Measurements from ENCODE around the gene NOSTRIN.
"Not testable (repeated sequence)": the region's sequence is repeated elsewhere in the genome, so short reads cannot be mapped to it uniquely, and the experiment has no call there.

The NOSTRIN gene

DNA sequence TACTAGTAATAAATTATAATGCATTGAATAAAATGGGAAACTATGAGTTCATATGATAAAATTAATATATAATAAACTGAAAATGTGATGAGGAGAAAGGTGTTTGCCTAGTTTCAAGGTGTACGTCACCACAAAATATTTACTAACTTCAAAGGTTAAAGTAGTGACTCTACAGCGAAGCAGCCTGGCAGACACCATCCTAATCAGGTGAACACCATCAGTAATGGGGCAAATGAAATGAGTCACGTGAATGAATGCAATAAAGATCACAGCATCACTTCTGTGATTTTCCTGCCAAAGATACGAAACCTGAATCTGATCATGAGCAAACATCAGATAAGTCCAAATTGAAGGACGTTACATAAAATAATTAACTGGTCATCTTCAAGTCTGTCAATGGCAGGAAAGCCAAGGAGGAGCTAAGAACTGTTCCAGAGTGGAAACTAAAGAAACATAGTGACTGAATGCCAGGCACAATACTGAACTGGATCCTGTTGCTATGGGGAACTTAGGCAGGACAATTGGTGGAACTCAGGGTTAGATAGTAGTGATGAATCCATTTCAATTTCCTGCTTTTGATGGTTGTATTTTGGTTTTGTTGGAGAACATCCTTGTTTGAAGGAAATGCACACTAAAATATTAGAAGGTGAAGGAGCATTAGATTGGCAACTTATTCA, 12.1 kb upstream of the NOSTRIN start:
- DNase-seq, result no peak

DNA sequence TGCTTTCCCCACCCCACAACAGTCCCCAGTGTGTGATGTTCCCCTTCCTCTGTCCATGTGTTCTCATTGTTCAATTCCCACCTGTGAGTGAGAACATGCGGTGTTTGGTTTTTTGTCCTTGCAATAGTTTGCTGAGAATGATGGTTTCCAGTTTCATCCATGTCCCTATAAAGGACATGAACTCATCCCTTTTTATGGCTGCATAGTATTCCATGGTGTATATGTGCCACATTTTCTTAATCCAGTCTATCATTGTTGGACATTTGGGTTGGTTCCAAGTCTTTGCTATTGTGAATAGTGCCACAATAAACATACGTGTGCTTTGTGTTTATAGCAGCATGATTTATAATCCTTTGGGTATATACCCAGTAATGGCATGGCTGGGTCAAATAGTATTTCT, 11.3 kb upstream of the NOSTRIN start:
- DNase-seq, result not testable (repeated sequence)

GRCh38 chr2:168793596-168793995, 8.8 kb upstream of the NOSTRIN start:
- DNase-seq, result no peak

GRCh38 chr2:168794968-168795367, 7.5 kb upstream of the NOSTRIN start:
- no peak for DNase-seq

DNA sequence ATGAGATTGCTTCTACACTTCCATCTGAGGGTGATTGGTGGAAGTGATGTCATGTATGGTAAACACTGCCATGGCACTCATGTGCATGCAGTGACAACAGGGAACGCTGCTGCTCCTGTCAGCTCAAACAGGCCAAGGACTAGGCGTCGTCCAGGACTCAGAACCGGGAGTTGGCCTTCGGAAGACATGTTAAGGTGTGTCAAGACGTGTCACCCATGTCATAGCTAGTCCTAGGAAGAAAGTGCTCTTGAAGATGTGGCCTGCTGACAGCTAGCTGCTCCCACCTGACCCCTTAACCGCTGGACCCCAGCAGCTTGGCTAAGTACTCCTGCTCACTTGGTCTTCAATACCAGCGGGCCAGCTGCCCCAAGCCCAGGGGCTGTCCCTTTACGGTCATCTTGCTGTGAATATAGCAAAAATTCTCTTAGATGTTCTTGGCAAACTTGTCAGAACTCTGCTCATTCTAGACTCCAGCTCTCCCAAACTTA, 6.3 kb upstream of the NOSTRIN start:
- no peak for DNase-seq

DNA sequence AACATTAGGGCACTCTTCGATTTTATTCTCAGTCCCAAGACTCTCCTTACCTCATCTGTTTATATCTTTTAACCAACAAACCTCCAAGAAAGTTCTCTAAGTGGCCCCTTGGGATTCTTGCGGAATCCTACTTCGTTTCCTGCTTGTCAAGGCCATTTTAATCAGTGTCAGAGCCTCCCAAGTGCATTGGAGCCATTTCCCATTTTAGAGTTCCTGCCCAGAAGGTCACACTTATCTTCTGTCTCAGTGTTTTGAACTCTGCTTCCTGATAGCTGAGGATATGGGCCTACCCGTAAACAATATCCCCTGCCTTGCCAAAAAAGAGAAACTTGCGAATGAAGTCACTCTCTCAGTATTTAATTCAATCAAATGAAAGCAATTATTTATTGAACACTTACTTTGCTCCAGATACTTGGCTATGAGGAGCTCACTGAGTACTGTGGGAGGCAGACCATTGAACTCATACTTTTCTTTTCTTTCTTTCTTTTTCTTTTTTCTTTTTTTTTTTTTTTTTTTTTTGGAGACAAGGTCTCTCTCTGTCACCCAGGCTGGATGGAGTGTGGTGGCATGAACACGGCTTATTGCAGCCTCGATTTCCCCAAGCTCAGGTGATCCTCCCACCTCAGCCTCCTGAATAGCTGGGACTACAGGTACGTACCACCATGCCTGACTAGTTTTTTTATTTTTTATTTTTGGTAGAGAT, 5.7 kb upstream of the NOSTRIN start:
- DNase-seq, result no peak

- no peak for DNase-seq
Observed at GRCh38 chr2:168797286-168797655, 5.2 kb upstream of the NOSTRIN start.

DNA sequence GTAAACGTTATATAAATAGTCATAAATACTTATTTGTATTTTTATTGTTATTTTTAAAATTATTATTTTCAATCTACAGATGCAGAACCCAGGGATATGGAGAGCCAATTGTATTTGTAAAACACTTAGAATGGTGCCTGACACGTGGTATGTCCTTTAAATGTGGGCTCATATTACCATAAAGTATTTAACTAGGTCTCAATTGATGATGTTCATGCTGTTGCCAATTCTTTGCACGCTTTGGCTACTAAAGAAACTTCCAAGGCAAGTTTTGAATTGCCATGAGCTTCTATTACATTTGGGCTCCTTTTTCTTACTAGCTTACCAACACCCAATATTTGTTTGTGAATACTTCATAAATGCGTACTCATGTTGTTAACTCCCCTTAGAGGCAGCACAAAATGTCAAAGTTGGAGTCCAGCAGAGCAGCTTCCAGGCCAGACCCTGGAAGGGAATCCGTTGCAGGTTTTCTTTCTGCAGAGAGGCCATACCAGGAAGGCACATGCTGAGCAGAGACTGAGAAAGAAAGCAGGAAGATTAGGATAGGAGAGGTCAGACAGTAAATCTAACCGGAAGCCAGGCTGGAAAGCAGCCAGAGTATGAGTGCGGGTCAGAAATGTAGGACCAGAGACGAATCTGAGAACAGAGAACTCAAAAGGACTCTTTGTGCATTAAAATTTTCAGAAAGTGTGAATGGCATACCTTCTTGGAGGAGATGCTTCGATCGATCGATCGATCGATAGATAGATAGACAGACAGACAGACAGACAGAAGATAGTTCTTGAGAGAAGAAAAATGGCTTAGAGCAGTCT, 4.2 kb upstream of the NOSTRIN start:
- DNase-seq, result no peak

DNA sequence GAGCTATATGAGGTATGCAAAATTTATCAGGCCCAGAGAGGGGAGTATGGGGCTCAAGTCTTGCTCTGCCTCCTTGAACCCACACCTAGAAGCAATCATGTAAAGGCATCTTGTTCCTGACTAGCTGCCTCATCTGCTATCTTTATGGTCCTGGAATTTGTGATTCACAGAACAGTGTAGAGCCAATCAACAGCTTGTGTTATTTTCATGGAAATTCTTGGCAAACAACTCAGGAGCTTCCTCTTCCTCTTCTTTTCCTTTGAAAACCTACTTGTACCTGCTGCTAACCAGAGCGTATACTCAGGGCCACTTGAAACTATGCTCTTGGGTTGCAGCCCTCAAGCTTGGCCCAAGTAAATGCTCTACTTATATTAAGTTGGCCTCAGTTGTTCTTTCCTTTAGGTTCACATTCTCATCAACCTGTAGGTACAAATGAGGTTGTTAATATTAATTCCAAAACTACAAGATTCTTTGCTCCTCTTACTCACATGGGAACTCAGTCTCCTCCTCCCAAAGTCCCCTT, 3.5 kb upstream of the NOSTRIN start:
- DNase-seq, result no peak

DNA sequence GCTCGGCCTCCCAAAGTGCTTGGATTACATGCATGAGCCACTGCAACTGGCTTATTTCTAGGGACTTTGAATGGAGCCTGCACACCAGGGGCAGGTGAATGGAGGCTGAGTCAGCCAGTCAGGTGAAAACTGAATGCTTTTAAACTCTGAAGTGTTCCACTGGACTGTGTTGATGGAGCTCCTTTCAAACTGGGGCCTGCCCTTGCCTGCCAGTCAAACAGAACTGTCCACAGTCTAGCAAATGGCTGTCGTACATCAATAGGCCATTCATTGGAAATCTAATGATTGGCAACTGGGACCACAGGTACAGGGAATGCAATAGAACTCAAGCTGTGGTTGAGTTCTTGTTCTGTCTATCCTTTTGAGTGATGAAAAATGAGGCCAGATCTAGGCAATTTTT, 966 bp upstream of the NOSTRIN start:
- no peak for DNase-seq

DNA sequence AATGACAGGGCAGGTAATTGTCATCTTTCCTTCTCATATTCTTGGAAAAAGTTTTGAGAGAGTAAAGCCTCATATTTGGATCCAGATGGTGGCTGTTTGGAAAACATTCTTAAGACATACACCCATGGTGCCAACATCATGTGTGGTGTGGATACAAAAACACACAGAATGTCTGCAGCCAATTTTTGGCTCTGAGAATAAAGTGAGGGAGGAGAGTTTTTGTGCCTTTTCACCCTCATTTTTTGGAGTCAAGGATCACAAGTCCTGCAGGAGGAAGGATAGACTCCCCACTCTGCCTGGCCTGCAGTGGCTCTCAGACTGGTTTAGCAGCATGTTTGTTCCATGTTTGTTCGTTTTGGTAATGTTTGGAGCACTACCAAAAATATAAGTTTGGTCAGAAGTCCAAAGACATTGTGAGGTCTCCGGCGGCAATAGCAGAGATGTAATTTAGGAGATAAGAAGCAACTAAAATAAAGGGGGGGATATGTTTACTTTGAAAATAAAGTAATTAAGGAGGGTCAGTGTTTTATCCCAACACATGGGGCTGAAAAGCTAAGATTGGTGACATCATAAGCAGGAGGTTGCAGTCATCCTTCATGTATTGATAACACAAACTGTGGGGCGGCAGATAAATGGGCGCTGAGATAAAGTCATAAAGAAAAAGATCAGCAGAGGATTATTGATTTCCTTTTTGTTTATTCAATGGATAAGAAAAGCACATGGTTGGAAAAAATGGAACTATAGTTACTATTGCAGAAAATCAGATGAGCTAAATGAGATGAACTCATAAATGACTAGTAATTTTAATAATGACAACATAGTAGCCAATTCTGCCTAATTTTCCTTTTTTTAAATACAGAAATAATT, 655 bp downstream of the NOSTRIN start:
- no peak for DNase-seq

DNA sequence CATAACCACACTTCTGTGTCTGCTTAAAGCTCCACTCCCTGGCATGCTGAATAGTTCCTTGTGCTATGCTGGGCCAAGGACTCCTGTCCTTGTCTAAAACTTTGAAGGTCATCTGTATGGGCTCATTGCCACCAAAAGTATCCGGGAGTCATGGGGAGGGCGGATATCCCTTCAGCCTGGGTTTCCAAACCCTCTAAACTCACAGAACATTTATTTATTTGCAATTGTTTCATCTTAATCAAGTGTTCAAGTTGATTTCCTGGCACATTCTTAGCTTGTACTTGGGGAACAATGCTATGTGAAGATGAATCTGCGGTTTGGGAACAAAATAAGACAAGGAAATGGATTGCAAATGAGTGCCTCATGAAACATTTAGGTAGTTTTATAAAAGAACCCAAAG, 1.8 kb downstream of the NOSTRIN start:
- no peak for DNase-seq

DNA sequence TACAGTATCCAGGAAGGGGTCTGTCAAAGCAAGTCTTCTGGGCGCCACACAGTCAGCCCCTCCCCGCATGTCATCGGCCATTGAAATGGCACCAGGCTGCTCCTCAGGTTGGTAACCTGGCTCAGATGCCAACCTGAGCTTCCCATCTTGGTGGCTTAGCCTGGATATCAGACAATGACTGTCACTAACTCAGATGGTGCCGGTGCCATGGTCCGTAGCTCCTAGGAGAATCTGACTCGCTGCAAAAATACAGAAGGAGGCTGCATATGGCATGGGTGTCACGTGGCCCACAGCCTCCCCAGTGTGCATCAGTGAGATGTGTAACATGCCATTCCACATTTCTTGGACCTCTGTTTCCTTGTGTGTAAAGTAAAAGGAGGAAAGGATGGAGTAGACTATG, 3.2 kb downstream of the NOSTRIN start:
- DNase-seq, result no peak

- no peak for DNase-seq
Observed at GRCh38 chr2:168809537-168809936, 7.1 kb downstream of the NOSTRIN start.

DNA sequence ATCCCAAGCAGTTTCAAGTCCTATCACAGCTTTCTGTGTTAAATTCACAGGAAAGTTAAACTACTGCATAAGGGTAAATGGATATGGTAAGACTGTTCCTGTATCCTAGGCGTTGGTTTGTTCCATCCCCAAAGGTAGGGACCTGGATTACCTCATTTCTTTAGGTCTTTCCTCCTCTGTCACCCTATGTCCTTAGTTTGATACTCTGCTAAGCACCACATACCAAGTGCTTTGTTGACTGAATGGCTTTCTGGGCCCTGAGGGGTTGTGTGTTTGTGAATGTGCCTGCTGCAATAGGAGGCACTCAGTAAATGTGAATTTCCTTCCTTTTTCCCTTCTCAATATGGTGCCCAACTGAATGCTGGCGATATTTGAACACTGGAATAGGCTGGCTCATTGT, 7.8 kb downstream of the NOSTRIN start:
- no peak for DNase-seq

DNA sequence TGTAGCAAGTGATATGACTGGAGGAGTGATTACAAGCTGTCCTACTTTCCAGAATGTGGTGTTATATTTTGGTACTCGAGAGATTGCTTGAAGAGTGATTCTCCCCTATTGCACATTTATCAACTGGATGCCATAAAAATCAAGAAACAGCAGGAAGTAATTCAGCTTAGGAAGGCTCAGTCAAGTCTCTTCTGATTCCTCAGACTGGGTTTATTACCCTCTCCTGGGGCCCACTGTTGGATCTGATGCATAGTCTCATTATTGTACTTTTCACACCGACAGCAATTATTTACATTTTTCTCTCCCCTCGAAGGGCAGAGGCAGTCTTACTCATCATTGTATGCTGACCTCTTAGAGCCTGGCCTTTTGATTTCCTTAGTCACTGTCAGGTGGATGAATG, 9.3 kb downstream of the NOSTRIN start:
- no peak for DNase-seq

- DNase-seq, result no peak
Observed at GRCh38 chr2:168814046-168814445, 11.6 kb downstream of the NOSTRIN start.

DNA sequence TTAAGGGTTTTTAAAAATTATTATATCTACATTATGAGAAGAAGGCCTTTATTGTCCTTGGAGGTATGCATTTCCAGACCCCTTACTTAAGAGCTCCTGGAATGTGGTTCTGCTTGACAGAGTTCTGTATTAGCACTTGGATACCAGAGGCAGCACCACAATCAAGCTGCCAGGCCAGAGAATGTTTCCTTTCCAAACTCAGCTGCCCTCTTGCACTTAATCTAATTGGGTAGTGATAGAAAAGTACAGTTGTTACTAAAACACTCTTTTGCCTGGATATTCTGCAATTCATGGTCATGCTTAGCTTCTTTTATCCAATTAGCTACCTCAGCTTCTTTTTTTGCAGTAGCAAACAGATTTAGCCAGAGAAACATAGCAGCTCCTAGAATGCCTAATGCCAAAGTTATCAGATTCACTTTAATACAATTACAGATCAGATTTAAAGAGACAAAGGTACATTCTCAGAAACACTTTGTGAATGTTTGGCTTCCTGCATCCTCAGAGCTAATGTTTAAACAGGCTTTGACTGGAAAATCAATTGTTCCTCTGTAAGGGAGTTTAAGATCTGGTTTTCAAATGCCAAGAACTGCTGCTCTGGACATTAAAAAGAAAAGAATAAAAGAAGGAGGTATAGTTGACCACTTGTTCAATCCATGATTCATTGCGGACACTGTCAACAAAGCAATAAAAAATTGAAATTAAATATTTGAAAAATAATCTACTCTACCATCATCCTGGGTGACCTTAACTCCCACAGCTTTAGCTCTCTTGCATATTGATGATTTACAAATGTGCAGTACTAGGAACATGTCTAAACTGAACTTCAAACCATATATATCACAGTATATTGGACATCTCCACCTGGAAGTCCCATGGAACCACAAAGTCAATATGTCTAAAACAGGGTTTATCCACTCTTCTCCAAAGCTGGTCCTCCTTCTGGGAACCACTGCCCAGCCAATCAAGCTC, 12.8 kb downstream of the NOSTRIN start:
- DNase-seq, result no peak

- no peak for DNase-seq
Observed at GRCh38 chr2:168816369-168816768, 13.9 kb downstream of the NOSTRIN start.

GRCh38 chr2:168819050-168819715, 16.7 kb downstream of the NOSTRIN start:
- DNase-seq, result no peak
